Measurements from ENCODE around the gene IGF1.

The IGF1 gene

GRCh38 chr12:102426599-102427542 lies 53.5 kb downstream of the IGF1 start:
- DNase-seq (ENCODE audit: low spot score) = peak; percentile 67

- DNase-seq (ENCODE audit: low spot score) = no peak
Observed at GRCh38 chr12:102425109-102426039, 55.0 kb downstream of the IGF1 start.

- DNase-seq (ENCODE audit: low spot score) = no peak
Observed at GRCh38 chr12:102423462-102423861, 56.9 kb downstream of the IGF1 start.

- no peak for DNase-seq (ENCODE audit: low spot score)
Observed at GRCh38 chr12:102421802-102422583, 58.4 kb downstream of the IGF1 start.

GRCh38 chr12:102419094-102419764 lies 61.1 kb downstream of the IGF1 start:
- DNase-seq (ENCODE audit: low spot score) = no peak

- DNase-seq (ENCODE audit: low spot score) = no peak
Observed at GRCh38 chr12:102417055-102417454, 63.3 kb downstream of the IGF1 start.

GRCh38 chr12:102415515-102415914 lies 64.8 kb downstream of the IGF1 start:
- DNase-seq (ENCODE audit: low spot score) = no peak

- DNase-seq (ENCODE audit: low spot score) = no peak
Observed at GRCh38 chr12:102413396-102413795, 67.0 kb downstream of the IGF1 start.

- no peak for DNase-seq (ENCODE audit: low spot score)
Observed at GRCh38 chr12:102410511-102410910, 69.9 kb downstream of the IGF1 start.

GRCh38 chr12:102408487-102409297 lies 71.7 kb downstream of the IGF1 start:
- DNase-seq (ENCODE audit: low spot score) = no peak

- no peak for DNase-seq (ENCODE audit: low spot score)
Observed at GRCh38 chr12:102407776-102408486, 72.4 kb downstream of the IGF1 start.

- DNase-seq (ENCODE audit: low spot score) = no peak
Observed at GRCh38 chr12:102406033-102406584, 74.3 kb downstream of the IGF1 start.

GRCh38 chr12:102401087-102401486 lies 79.3 kb downstream of the IGF1 start:
- no peak for DNase-seq (ENCODE audit: low spot score)

- DNase-seq (ENCODE audit: low spot score) = no peak
Observed at GRCh38 chr12:102399653-102400052, 80.7 kb downstream of the IGF1 start.

- no peak for DNase-seq (ENCODE audit: low spot score)
Observed at GRCh38 chr12:102396276-102396675, 84.1 kb downstream of the IGF1 start.

- DNase-seq (ENCODE audit: low spot score) = no peak
Observed at GRCh38 chr12:102394200-102394599, 86.2 kb downstream of the IGF1 start.

GRCh38 chr12:102390068-102390467 lies 90.3 kb downstream of the IGF1 start:
- no peak for DNase-seq (ENCODE audit: low spot score)

- no peak for DNase-seq (ENCODE audit: low spot score)
Observed at GRCh38 chr12:102388469-102388868, 91.9 kb downstream of the IGF1 start.

GRCh38 chr12:102385343-102385742 lies 95.0 kb downstream of the IGF1 start:
- DNase-seq (ENCODE audit: low spot score) = no peak
